GM18873 (cell line): ENCODE measurements around the gene COQ5.
"Not testable (repeated sequence)": the region's sequence is repeated elsewhere in the genome, so short reads cannot be mapped to it uniquely, and the experiment has no call there.

ENCODE experiments used
- ATAC-seq: cut with Tn5 transposase; IDR thresholded peaks from one replicate; pipeline ENCODE4 v1.9.1; 2021; ENCODE audit warnings: mild to moderate bottlenecking, moderate library complexity, moderate number of reproducible peaks; ENCODE audit not compliant: unreplicated experiment, low FRiP score

The COQ5 gene

DNA sequence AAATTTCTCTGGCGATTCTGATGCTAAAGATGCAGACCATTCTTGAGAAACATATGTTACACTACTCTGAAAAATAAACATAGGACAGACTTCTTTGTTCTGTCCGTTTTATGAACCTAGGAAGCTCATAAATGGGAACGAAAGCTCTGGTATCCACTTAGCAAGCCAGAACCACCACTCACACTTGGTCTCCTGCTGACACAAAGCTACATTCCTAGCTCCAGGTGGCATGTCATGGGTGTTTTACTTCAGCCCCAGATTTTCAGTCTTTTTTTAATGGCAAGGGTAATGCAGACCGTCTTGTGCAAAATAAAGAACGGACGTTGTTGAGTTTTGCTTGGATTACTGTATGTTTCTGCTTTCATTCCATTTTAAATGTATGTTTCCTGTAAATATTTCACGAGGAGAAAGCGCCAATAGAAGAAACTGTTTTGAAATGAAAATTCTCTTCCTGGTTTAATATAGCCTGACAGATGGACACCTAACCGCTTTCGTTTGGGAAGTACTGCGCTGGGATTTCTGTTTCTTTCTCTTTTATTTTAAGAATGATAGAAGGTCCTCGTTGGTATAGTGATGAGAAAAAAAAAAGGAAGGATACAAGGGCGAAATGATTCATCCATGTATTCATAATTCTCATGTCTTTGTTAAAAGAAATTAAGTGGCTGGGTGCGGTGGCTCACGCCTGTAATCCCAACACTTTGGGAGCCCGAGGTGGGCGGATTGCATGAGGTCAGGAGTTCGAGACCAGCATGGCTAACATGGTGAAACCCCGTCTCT lies 871 bp upstream of the COQ5 start:
- ATAC-seq: no peak

- ATAC-seq: no peak
Observed at GRCh38 chr12:120522568-120522967, 6.4 kb downstream of the COQ5 start.

GRCh38 chr12:120519324-120519723 lies 9.6 kb downstream of the COQ5 start:
- not testable (repeated sequence) for ATAC-seq

- ATAC-seq: no peak
Observed at GRCh38 chr12:120515496-120515895, 13.5 kb downstream of the COQ5 start.

DNA sequence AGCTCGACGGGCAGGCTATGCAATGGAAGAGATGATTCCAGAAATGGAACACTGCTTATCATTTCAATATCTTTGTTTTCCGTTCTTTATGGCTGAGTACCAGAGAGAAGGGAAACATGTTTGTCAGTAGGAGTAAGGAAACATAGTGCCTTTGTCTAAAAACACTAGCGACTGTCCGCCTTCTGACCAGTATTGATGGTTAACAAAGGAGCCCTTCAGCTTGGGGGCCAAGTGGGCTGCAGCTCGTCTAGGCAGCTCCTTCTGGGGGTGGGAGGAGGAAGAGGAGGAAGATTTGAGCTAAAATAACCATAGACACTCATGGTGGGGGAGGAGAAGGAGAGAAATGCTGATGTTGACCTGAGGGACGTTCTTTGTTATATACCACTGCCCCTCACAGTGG lies 15.0 kb downstream of the COQ5 start:
- no peak for ATAC-seq

- no peak for ATAC-seq
Observed at GRCh38 chr12:120508537-120508936, 20.4 kb downstream of the COQ5 start.

GRCh38 chr12:120504587-120504986 lies 24.4 kb downstream of the COQ5 start:
- no peak for ATAC-seq

DNA sequence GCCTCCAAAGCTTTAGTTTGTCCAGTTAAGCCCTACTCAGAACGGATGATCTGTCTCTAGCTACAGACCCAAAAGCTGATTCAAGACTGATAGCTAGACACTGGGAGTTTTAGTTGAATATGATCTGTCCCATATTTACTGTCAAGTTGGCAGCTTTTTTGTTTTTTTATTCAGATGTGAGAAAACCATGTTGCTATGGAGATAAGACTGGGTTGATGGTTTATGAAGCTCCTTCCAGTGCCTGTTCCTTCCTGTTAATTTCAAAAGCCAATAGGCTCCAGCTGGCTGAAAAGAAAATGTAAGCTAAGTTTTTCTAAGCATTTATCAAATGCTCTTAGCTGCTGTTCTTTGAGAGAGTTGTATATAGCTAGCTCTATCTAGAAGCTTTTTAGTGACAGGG lies 28.4 kb downstream of the COQ5 start:
- no peak for ATAC-seq

DNA sequence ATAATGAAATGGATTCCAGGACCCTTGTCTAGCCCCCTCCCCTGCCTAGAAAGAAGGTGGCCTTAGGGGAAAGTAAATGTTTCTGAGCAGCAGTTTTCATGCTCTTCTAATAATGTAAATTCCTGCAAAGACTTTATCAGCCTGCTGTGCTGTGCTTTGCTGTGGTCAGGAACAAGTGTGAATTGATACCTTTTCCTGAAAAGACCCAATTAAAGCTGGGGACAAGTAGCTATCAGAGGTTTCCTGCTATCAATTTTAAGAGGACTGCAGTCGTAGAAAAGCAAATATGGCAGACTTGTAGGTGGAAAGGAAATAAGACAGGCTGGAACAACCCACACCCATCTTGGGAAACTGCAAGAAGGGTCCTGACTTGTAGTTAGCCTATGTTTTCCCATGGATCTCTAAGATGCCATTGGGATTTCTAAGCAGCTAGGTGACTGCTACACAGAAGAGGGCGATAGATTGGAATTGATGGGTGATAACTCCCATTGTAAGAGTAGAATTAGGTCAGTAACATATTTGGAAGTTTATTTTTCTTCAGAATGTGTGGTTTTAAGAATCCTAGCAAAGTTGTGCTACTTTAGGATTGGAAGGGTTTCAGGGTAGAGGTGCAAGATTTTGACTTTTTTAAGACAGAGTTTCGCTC lies 30.0 kb downstream of the COQ5 start:
- no peak for ATAC-seq

DNA sequence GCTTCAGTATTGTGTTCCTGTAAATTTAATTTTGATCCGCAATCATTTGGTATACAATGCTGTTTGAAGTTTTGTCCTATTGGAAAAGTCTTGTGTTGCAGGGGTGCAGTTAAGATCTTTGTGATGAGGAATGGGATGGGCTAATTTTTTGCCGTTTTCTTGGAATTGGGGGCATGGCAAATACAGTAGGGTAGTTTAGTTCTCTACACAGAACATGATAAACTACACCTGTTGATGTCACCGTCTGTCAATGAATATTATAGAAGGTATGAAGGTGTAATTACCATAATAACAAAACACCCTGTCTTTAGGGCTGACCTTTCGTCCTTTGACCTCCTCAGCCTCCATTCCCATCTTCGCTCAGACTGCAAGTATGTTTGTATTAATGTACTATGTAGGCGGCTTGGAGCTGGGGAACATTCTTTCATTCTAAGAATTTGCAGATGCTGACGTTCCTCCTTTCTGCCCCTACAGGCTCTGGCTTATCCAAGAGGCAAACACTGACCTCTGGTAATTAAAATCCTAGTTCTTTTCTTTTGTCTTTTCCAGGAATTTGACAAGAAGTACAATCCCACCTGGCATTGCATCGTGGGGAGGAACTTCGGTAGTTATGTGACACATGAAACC lies 31.3 kb downstream of the COQ5 start:
- ATAC-seq: no peak

DNA sequence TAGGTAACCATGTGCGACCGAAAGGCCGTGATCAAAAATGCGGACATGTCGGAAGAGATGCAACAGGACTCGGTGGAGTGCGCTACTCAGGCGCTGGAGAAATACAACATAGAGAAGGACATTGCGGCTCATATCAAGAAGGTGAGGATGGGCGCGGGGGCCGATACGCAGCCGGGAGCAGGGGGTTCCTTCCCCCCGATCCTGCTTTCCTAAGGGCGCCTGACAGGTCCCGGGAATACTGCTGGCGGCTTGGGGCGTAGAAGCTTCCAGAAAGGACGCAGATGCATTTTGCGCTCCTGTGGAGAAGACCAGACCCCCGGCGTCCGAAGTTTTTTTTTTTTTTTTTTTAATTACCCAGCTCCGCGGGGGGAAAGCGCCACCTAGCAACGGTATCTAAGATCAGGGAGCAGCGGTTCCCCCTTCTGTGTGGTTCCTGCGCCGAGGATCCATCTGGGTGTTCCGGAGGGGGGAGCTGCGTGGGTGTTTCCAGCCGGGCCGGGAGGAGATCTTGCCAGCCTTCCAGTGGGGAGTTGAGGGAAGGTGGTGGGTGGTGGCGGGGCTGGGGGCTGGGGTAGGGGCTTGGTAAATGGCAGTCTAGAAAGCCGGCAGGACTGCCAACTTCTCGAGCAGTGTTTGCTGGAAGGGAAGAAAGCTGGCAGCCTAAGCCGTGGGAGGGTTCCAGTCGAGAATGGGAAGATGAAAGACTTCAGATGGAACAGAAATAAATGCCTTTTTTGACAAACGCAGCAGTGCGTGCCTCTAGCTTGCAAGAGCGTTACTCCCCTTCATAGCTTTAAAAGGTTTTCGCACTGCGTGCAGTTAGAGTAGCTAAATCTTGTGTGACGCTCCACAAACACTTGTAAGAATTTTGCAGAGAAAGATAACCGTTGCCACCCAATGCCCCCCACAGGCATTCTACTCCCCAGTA lies 32.3 kb downstream of the COQ5 start:
- ATAC-seq: peak; percentile 18

DNA sequence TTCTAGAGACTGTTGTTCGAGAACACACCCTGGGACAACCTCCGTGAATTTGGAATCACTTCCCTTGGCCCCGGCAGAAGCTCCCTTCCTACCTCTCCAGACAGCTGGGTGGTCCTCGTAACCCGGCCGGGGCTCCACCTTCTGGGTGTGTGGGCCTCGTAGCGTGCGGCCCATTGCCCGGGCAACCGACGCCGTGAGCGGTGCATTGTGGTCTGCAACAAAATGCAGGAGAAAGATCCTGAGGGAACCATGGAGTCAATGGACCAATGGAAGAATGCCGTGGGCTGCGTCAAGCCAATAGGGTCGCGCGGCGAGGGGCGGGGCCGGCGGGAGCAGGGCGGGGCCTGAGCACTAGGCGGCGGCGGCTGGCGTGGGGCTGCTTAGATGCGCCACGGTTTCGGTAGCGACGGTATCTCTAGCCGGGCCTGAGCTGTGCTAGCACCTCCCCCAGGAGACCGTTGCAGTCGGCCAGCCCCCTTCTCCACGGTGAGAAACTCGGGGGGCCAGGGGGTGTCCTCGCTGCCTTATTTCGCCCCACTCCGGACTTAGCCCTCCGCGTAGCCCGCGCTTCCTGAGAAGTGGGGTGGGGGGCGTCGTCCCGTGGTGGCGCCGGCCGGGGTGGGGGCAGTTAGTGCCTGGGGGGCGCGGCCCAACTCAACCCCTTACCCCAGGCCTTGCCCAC lies 33.1 kb downstream of the COQ5 start, which contains the start of gene DYNLL1:
TSS of gene DYNLL1 (plus strand) at position 383 of the 682 bp plus-strand sequence. CDS start 309 bp downstream, outside the sequence.
- peak; percentile 90 for ATAC-seq

- no peak for ATAC-seq
Observed at GRCh38 chr12:120495186-120495730, 33.7 kb downstream of the COQ5 start.

DNA sequence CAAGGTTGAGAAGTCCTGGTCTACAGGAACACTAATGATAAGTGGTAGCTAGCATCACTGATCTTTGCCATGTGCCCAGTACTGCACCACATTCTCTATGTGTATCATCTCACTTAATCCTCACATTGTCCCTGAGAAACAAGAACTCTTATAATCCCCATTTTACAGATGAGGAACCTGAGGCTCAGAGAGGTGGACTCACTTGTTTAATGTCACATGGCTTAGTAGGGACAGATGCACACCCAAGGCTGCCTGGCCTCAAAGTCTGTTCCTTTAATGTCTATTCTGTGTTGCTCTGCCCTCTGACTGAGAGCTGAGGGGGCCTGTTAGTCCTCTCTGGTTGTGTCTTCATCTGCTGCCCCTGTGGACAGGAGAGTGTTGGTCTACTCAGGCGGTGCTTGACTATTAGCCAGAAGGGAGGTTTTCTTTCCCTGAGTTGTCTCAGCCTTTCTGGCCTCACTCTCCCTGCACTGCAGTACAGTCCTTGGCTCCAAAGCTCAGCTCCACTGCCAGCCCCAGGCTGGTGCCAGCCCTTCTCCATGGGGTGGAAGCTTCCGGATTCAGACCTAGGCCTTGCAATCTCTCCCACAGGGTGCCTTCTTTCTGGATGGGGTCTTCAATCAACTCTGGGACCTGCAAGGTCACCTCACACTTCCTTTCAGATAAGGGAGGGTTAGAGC lies 38.0 kb downstream of the COQ5 start:
- ATAC-seq: no peak

DNA sequence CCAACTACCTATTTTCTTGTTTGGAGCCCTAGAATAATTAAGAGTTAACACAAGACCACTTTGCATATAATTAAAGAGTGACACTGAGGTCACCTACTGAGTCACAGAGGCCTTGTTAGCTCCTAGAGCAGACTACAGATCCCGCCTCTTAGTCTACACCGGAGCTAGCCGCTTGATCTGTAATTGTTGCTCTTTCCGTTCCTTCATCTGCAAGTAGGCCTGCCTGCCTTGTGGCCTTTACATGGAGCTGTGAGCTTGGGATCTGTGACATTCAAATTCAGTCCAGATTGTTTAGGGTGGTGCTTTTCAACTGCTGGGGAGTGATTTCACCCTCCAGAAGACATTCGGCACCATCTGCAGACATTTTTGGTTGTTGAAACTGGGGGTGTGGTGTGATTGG lies 38.6 kb downstream of the COQ5 start:
- no peak for ATAC-seq

DNA sequence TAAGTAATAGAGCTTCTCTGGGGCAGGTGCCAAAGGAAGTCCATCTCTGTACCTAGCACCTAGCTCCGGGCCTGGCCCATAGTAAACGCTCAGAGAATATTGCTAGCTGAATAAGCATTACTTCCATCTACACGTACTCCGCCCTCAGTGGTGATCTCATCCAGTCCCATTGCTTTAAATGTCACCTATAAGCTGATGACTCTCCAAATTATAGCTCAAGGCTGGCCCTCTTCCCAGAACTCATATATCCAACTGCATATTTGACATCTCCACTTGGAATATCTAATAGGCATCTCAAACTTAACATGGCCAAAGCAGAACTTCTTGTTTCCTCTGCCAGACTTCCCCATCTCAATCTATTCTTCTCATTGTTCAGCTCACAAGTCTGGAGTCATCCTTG lies 39.9 kb downstream of the COQ5 start:
- ATAC-seq: no peak

GRCh38 chr12:120488057-120488640 lies 40.8 kb downstream of the COQ5 start:
- ATAC-seq: no peak

DNA sequence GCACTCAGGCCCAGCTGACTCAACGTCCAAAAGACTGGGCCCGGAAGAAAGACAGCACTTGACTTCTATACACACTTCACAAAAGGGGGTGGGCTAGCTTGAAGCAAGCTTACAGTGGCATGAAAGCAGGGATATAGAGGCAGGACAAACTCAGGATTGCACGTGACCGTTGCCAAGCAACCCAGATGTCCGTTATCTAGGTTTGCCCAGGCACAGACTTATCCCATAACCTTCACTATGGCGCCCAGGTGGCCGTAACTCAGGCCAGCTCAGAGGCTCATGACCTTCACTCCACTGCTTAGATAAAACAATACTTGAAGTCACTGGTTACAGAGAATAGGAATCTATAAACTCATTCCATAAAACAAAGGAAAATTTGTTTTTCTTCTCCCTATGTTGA lies 41.4 kb downstream of the COQ5 start:
- not testable (repeated sequence) for ATAC-seq
